Aorta (tissue), 5 donors: ENCODE measurements around the gene SCYL1. TPM values are rescaled to one million over a fixed set of nuclear protein-coding genes. Genes with fewer than 3 reads are reported as not detected.

ENCODE experiments used
- ATAC-seq: fragments of 200-7000 bp; cut with Tn5 transposase; one replicate; pipeline ENCODE4 v1.9.1; 2022; ENCODE audit warnings: moderate library complexity; ENCODE audit not compliant: low FRiP score
- DNase-seq, 2 donors: peaks; one replicate each; pipeline ENCODE4 v3.0.0-alpha.2; 2020
- H3K27ac ChIP-seq, 2 donors: one replicate each; pipeline ENCODE4 v1.5.1; 2013; ENCODE audit warnings: low read length in 2 of 2, mild to moderate bottlenecking in 2 of 2, moderate library complexity in 2 of 2, control low read depth in 1 of 2, inconsistent platforms in 1 of 2, low read depth in 1 of 2
- H3K27me3 ChIP-seq, 2 donors: one replicate each; pipeline ENCODE4 v1.6.1; 2013; ENCODE audit warnings: control low read depth in 1 of 2, low read length in 1 of 2, mild to moderate bottlenecking in 1 of 2, moderate library complexity in 1 of 2; ENCODE audit not compliant: insufficient read depth in 2 of 2, control insufficient read depth in 1 of 2
- H3K36me3 ChIP-seq, 2 donors: one replicate each; pipeline ENCODE4 v1.6.1; 2013; ENCODE audit warnings: control low read depth in 1 of 2, low read length in 1 of 2, mild to moderate bottlenecking in 1 of 2; ENCODE audit not compliant: insufficient read depth in 2 of 2, control insufficient read depth in 1 of 2
- H3K4me1 ChIP-seq, 2 donors: one replicate each; pipeline ENCODE4 v1.6.1; 2013; ENCODE audit warnings: low read length in 2 of 2, control low read depth in 1 of 2, mild to moderate bottlenecking in 1 of 2, moderate library complexity in 1 of 2; ENCODE audit not compliant: insufficient read depth in 2 of 2, control insufficient read depth in 1 of 2
- H3K4me3 ChIP-seq, 2 donors: one replicate each; pipeline ENCODE4 v1.5.1; 2013; ENCODE audit warnings: low read length in 2 of 2, control low read depth in 1 of 2, mild to moderate bottlenecking in 1 of 2
- H3K9me3 ChIP-seq: one replicate; pipeline ENCODE4 v1.6.1; 2013; ENCODE audit warnings: mild to moderate bottlenecking, low read length; ENCODE audit not compliant: control insufficient read depth
- WGBS, 2 donors: extraction: QIAGEN DNeasy Blood & Tissue Kit; methylation state at CpG; one replicate each; pipeline ENCODE4 v1.1.7; 2013; 5-methylcytosine and 5-hydroxymethylcytosine counted together
- intact Hi-C, 2 donors: fragments of 100-400 bp; cut with DNase I; formaldehyde crosslinking; loops; one replicate each; pipeline versions ENCODE4 v1.14.2 to v1.15.0; 2022
- polyA plus RNA-seq, 2 donors: library from polyadenylated mRNA; stranded (reverse); fragments of 200-250 nt; gene quantifications; one replicate each; pipeline ENCODE4 v1.2.3, GENCODE V29; 2013
- total RNA-seq, 2 donors: library from RNA; stranded (reverse); fragmentation: NEBNext Ultra II Directional; extraction: Animal tissue kit (Norgen Biotek cat#: 25700); gene quantifications; one replicate each; pipeline ENCODE4 v1.2.1, GENCODE V29; 2021
- donor health status: healthy with polysubstance abuse.
- donor health status: Bipolar disorder and iron deficiency.
- donor health status: DM: no; HTN: no; CAD: no.
- donor health status: DM: no; HTN: no; CAD: no.
- donor health status: DM: yes; HTN: yes; CAD: no.

The SCYL1 gene
- total and polyA plus RNA-seq, 4 donors, result 31.3 to 98.9 (median 74.2) TPM

GRCh38 chr11:65545853-65546216, 21.0 kb downstream of the SCYL1 start:
- H3K9me3 ChIP-seq, result no peaks in the 10 kb centered on the region
- H3K4me3 ChIP-seq, result no peak overlapping the region
- H3K36me3 ChIP-seq, result no peaks in the 10 kb centered on the region
- no peaks in the 10 kb centered on the region for H3K4me1 ChIP-seq
- DNase-seq (no peak), ATAC-seq (no peak)
- H3K27ac ChIP-seq, result no peak overlapping the region
- H3K27me3 ChIP-seq, result no peaks in the 10 kb centered on the region
- 84 to 87% methylated on average over 4 of the region's 4 CpGs for WGBS, 2 donors
- intact Hi-C loops, result no loop called here

GRCh38 chr11:65546217-65546958, 21.5 kb downstream of the SCYL1 start:
- H3K36me3 ChIP-seq, result no peaks in the 10 kb centered on the region
- DNase-seq, result peak; percentile 89 to 91
- H3K27me3 ChIP-seq, result no peaks in the 10 kb centered on the region
- peak; percentile 74 for ATAC-seq
- H3K9me3 ChIP-seq, result no peaks in the 10 kb centered on the region
- H3K4me3 ChIP-seq, result no peak overlapping the region
- intact Hi-C loops, result no loop called here
- H3K4me1 ChIP-seq, result no peaks in the 10 kb centered on the region
- H3K27ac ChIP-seq, result no peak overlapping the region
- 60% methylated on average over 60 to 64 of the region's 64 CpGs for WGBS, 2 donors

- DNase-seq (no peak), ATAC-seq (no peak)
Measured at GRCh38 chr11:65547446-65548125, 22.7 kb downstream of the SCYL1 start.

GRCh38 chr11:65548395-65548794, 23.5 kb downstream of the SCYL1 start:
- no peaks in the 10 kb centered on the region for H3K27me3 ChIP-seq
- intact Hi-C loops, result no loop called here

More at GRCh38 chr11:65547446-65548125, 22.7 kb downstream of the SCYL1 start:
- Histone ChIP-seq H3K4me1 (no peaks in the 10 kb centered on the region), H3K36me3 (peaks cover 0 to 2% of the 10 kb centered on the region in 2 donors), H3K4me3 (no peak overlapping the region), H3K9me3 (no peaks in the 10 kb centered on the region), H3K27me3 (no peaks in the 10 kb centered on the region), H3K27ac (no peak overlapping the region)
- WGBS, 2 donors, result 75 to 78% methylated on average over 43 to 52 of the region's 52 CpGs
- intact Hi-C loops, result no loop called here

GRCh38 chr11:65549096-65549495, 24.2 kb downstream of the SCYL1 start:
- intact Hi-C loops, result no loop called here
- Histone ChIP-seq H3K4me1 (no peaks in the 10 kb centered on the region), H3K9me3 (no peaks in the 10 kb centered on the region), H3K27me3 (no peaks in the 10 kb centered on the region), H3K4me3 (no peak overlapping the region), H3K36me3 (peaks cover 0 to 2% of the 10 kb centered on the region in 2 donors), H3K27ac (no peak overlapping the region)
- ATAC-seq (no peak), DNase-seq (no peak)
- 83 to 85% methylated on average over 3 of the region's 3 CpGs for WGBS, 2 donors

More at GRCh38 chr11:65548395-65548794, 23.5 kb downstream of the SCYL1 start:
- ATAC-seq (no peak), DNase-seq (no peak)
- H3K4me3 ChIP-seq, result no peak overlapping the region
- no peaks in the 10 kb centered on the region for H3K4me1 ChIP-seq
- WGBS, 2 donors, result 86 to 88% methylated on average over 3 of the region's 3 CpGs
- peaks cover 0 to 2% of the 10 kb centered on the region in 2 donors for H3K36me3 ChIP-seq
- no peak overlapping the region for H3K27ac ChIP-seq
- H3K9me3 ChIP-seq, result no peaks in the 10 kb centered on the region

GRCh38 chr11:65551572-65552387, 26.9 kb downstream of the SCYL1 start:
- Histone ChIP-seq H3K4me3 (no peak overlapping the region), H3K9me3 (no peaks in the 10 kb centered on the region), H3K4me1 (no peaks in the 10 kb centered on the region), H3K27ac (no peak overlapping the region), H3K36me3 (peaks cover 0 to 2% of the 10 kb centered on the region in 2 donors), H3K27me3 (no peaks in the 10 kb centered on the region)
- DNase-seq (no peak), ATAC-seq (no peak)
- intact Hi-C loops, result no loop called here
- WGBS, 2 donors, result 54 to 55% methylated on average over 17 of the region's 17 CpGs

GRCh38 chr11:65552388-65552951, 27.6 kb downstream of the SCYL1 start:
- DNase-seq (no peak), ATAC-seq (no peak)
- Histone ChIP-seq H3K4me3 (no peak overlapping the region), H3K4me1 (no peaks in the 10 kb centered on the region), H3K27me3 (no peaks in the 10 kb centered on the region), H3K9me3 (no peaks in the 10 kb centered on the region), H3K36me3 (peaks cover 0 to 2% of the 10 kb centered on the region in 2 donors), H3K27ac (no peak overlapping the region)
- intact Hi-C loops, result no loop called here
- 74 to 75% methylated on average over 9 of the region's 9 CpGs for WGBS, 2 donors

GRCh38 chr11:65553301-65554001, 28.6 kb downstream of the SCYL1 start:
- no peak overlapping the region for H3K4me3 ChIP-seq
- no peaks in the 10 kb centered on the region for H3K9me3 ChIP-seq
- H3K27ac ChIP-seq, result no peak overlapping the region
- ATAC-seq, result no peak
- DNase-seq, result no peak
- 59 to 61% methylated on average over 36 to 37 of the region's 37 CpGs for WGBS, 2 donors
- intact Hi-C loops, result no loop called here
- H3K27me3 ChIP-seq, result no peaks in the 10 kb centered on the region
- H3K36me3 ChIP-seq, result peaks cover 0 to 2% of the 10 kb centered on the region in 2 donors
- no peaks in the 10 kb centered on the region for H3K4me1 ChIP-seq
